ENCODE measurements around the gene FIP1L1.

GRCh38 chr4:53450773-53451172 lies 73.3 kb downstream of the FIP1L1 start:
- TF ChIP-seq CTCF (IDR thresholded peaks at IDR 0.05) (no peak), POLR2A (IDR thresholded peaks at IDR 0.05) (no peak)
